ENCODE data around the gene CENPP.

CENPP gene

GRCh38 chr9:92534204-92534603, 208.5 kb downstream of the CENPP start:
- TF ChIP-seq USF1 (IDR thresholded peaks at IDR 0.05) (no peak), NFIC (IDR thresholded peaks at IDR 0.05) (no peak), CREB1 (IDR thresholded peaks at IDR 0.05; ENCODE audit: low read depth) (no peak), CEBPB (IDR thresholded peaks at IDR 0.05) (no peak), YY1 (IDR thresholded peaks at IDR 0.05; ENCODE audit: low read depth) (no peak), TEAD4 (IDR thresholded peaks at IDR 0.05) (no peak), RAD21 (IDR thresholded peaks at IDR 0.05; ENCODE audit: low read depth) (no peak), REST (IDR thresholded peaks at IDR 0.05; ENCODE audit: low read depth) (no peak), MAX (IDR thresholded peaks at IDR 0.05) (no peak), FOXM1 (IDR thresholded peaks at IDR 0.05; ENCODE audit: borderline replicate concordance, low read depth) (no peak), TAF1 (IDR thresholded peaks at IDR 0.05; ENCODE audit: low read depth) (no peak), EGR1 (IDR thresholded peaks at IDR 0.05) (no peak)

- TF ChIP-seq RAD21 (IDR thresholded peaks at IDR 0.05; ENCODE audit: low read depth), result no peak
- TF ChIP-seq NFIC (IDR thresholded peaks at IDR 0.05), result no peak
- no peak for TF ChIP-seq TCF12 (IDR thresholded peaks at IDR 0.05; ENCODE audit: low read depth)
- TF ChIP-seq USF1 (IDR thresholded peaks at IDR 0.05), result no peak
- TF ChIP-seq EP300 (IDR thresholded peaks at IDR 0.05; ENCODE audit: borderline replicate concordance), result no peak
- no peak for TF ChIP-seq REST (IDR thresholded peaks at IDR 0.05; ENCODE audit: low read depth)
- TF ChIP-seq EGR1 (IDR thresholded peaks at IDR 0.05), result no peak
- no peak for TF ChIP-seq YY1 (IDR thresholded peaks at IDR 0.05; ENCODE audit: low read depth)
- TF ChIP-seq FOXM1 (IDR thresholded peaks at IDR 0.05; ENCODE audit: borderline replicate concordance, low read depth), result no peak
- TF ChIP-seq MAX (IDR thresholded peaks at IDR 0.05), result no peak
- no peak for TF ChIP-seq TAF1 (IDR thresholded peaks at IDR 0.05; ENCODE audit: low read depth)
- TF ChIP-seq TEAD4 (IDR thresholded peaks at IDR 0.05), result no peak
- TF ChIP-seq CREB1 (IDR thresholded peaks at IDR 0.05; ENCODE audit: low read depth), result no peak
- no peak for TF ChIP-seq CEBPB (IDR thresholded peaks at IDR 0.05)
- TF ChIP-seq ZBTB7A (IDR thresholded peaks at IDR 0.05; ENCODE audit: low read depth), result no peak
Observed at GRCh38 chr9:92534674-92535073, 208.9 kb downstream of the CENPP start.

- TF ChIP-seq FOXM1 (IDR thresholded peaks at IDR 0.05; ENCODE audit: borderline replicate concordance, low read depth) (no peak), TCF12 (IDR thresholded peaks at IDR 0.05; ENCODE audit: low read depth) (no peak), NFIC (IDR thresholded peaks at IDR 0.05) (no peak), EGR1 (IDR thresholded peaks at IDR 0.05) (no peak), TEAD4 (IDR thresholded peaks at IDR 0.05) (no peak), RAD21 (IDR thresholded peaks at IDR 0.05; ENCODE audit: low read depth) (no peak), TAF1 (IDR thresholded peaks at IDR 0.05; ENCODE audit: low read depth) (no peak), MAX (IDR thresholded peaks at IDR 0.05) (no peak), EP300 (IDR thresholded peaks at IDR 0.05; ENCODE audit: borderline replicate concordance) (no peak), CREB1 (IDR thresholded peaks at IDR 0.05; ENCODE audit: low read depth) (no peak), CEBPB (IDR thresholded peaks at IDR 0.05) (no peak), YY1 (IDR thresholded peaks at IDR 0.05; ENCODE audit: low read depth) (no peak), USF1 (IDR thresholded peaks at IDR 0.05) (no peak), REST (IDR thresholded peaks at IDR 0.05; ENCODE audit: low read depth) (no peak), ZBTB7A (IDR thresholded peaks at IDR 0.05; ENCODE audit: low read depth) (no peak)
Observed at GRCh38 chr9:92535940-92536850, 210.4 kb downstream of the CENPP start, which contains the start of gene ECM2. ECM2 (minus strand) TSS chr9:92535990; CDS start chr9:92522866, 13,124 bp downstream.

Measured in Ishikawa (cell line).